Measurements from ENCODE around the gene TMEM94.
"Not testable (repeated sequence)": the region's sequence is repeated elsewhere in the genome, so short reads cannot be mapped to it uniquely, and the experiment has no call there.

TMEM94 gene

DNA sequence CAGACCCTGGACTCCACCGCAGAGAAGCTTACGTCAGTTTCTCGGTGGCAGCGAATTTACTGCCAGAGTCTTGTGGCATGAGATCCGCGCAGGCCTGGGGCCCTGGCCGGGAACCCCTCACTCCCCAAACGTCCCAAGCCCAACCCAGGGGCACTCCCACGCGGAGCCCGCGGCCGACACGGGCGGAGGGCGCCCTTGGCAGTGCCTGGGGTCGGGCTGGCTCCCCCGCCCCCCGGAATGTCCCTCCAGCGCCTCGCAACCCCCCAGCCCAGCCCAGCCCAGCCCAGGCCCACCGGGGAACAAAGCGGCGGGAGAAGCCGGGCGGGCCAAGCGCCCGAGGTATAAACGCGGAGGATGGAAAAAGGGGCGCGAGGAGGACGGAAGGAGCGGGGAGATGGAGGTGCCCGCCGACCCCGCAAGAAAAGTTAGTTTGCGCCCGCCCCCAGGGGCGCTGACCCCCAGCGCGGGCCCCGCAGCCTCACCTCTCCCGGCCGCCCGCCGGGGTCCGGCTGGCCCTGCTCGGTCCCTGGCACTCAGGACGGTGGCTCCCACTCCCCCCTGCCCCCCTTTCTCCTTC is 58.6 kb downstream of the TMEM94 start:
- peaks cover 9% of the 10 kb centered on the region for H3K4me1 ChIP-seq (ENCODE audit: control insufficient read depth, insufficient read depth, low read length)
- H3K9ac ChIP-seq (ENCODE audit: low read length) = peak overlapping the region; percentile 78
- H3K4me3 ChIP-seq (ENCODE audit: low read depth, low read length) = peak overlapping the region; percentile 95
- no peaks in the 10 kb centered on the region for H3K27me3 ChIP-seq (ENCODE audit: control insufficient read depth, insufficient read depth, low read length)
- H3K36me3 ChIP-seq (ENCODE audit: control insufficient read depth, insufficient read depth, low read length) = peaks cover 24% of the 10 kb centered on the region
- H3K27ac ChIP-seq (ENCODE audit: low read depth, low read length) = peak overlapping the region; percentile 70; the same call in 1 of the 2 replicates
- no peaks in the 10 kb centered on the region for H3K9me3 ChIP-seq (ENCODE audit: control insufficient read depth, insufficient read depth, low read depth, low read length)

DNA sequence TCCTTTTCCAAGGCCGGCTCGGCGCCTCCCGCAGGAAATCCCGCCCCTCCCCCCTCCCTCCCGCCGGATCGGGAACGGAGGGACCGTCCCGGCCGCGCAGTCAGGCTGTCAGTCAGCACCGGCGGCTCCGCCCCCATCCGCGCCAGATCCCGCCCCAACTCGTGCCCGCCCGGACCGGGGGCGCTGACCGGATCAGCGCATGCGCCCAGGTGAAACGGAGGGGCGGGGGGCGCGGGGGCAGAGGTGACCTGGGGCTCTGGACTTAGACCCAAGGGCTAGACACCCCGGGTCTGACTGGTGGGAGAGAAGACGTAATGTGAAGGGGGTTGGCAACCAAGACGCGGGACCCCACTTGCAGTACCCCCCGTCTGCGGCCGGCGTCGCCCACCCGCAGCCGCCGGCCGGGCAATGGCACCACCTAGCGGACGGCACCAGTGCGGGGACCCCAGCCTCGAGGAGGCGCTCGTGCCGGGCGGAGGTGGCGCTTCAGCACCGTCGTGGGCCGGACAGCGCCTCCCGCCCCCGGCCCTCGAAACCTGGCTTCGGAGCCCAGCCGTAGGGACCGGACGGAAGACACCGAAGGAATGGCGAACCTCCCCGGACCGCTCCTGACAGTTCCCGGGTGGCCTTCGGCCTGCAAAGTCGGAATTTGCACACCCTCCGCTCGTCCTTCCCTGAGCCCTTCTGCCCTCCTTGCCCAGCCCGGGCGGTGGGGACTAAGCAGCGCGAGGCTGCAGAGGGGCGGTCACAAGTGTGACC is 59.2 kb downstream of the TMEM94 start, which contains the start of gene CASKIN2:
TSS of gene CASKIN2 (minus strand) at position 42 of the 759 bp plus-strand sequence. CDS start 1,733 bp downstream, outside the sequence.
- Histone ChIP-seq H3K4me1 (ENCODE audit: control insufficient read depth, insufficient read depth, low read length) (peaks cover 9% of the 10 kb centered on the region), H3K4me3 (ENCODE audit: low read depth, low read length) (peak within 1 kb of the TSS; percentile 95), H3K36me3 (ENCODE audit: control insufficient read depth, insufficient read depth, low read length) (peaks cover 22% of the 10 kb centered on the region), H3K27ac (ENCODE audit: low read depth, low read length) (peak within 1 kb of the TSS; percentile 70; the same call in 1 of the 2 replicates), H3K27me3 (ENCODE audit: control insufficient read depth, insufficient read depth, low read length) (no peaks in the 10 kb centered on the region), H3K9me3 (ENCODE audit: control insufficient read depth, insufficient read depth, low read depth, low read length) (no peaks in the 10 kb centered on the region), H3K9ac (ENCODE audit: low read length) (peak within 1 kb of the TSS; percentile 78)

DNA sequence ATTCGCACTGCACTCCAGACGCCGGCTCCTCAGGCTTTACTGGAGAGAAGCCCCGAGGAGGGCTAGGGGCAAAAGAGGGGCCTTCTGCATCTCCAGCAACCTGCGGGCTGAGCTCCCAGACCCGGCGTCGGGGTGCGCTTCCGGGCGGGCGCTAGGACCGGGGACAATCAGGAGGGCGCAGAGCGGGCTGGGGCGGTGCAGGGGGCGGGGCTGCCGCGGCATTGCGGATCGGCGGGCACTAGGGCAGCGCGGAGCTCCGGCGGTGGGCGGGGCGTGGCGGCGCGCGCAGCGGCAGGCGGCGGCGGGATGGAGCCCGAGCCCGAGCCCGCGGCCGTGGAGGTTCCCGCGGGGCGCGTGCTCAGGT is 59.8 kb downstream of the TMEM94 start, which contains the start of gene TSEN54:
TSS of gene TSEN54 (plus strand) at position 274 of the 364 bp plus-strand sequence. CDS start at position 307, 33 bp downstream.
- peaks cover 9% of the 10 kb centered on the region for H3K4me1 ChIP-seq (ENCODE audit: control insufficient read depth, insufficient read depth, low read length)
- peak within 1 kb of the TSS; percentile 95 for H3K4me3 ChIP-seq (ENCODE audit: low read depth, low read length)
- peaks cover 23% of the 10 kb centered on the region for H3K36me3 ChIP-seq (ENCODE audit: control insufficient read depth, insufficient read depth, low read length)
- H3K9ac ChIP-seq (ENCODE audit: low read length) = peak within 1 kb of the TSS; percentile 42
- H3K9me3 ChIP-seq (ENCODE audit: control insufficient read depth, insufficient read depth, low read depth, low read length) = no peaks in the 10 kb centered on the region
- no peaks in the 10 kb centered on the region for H3K27me3 ChIP-seq (ENCODE audit: control insufficient read depth, insufficient read depth, low read length)
- peak within 1 kb of the TSS; percentile 70; the same call in 1 of the 2 replicates for H3K27ac ChIP-seq (ENCODE audit: low read depth, low read length)

DNA sequence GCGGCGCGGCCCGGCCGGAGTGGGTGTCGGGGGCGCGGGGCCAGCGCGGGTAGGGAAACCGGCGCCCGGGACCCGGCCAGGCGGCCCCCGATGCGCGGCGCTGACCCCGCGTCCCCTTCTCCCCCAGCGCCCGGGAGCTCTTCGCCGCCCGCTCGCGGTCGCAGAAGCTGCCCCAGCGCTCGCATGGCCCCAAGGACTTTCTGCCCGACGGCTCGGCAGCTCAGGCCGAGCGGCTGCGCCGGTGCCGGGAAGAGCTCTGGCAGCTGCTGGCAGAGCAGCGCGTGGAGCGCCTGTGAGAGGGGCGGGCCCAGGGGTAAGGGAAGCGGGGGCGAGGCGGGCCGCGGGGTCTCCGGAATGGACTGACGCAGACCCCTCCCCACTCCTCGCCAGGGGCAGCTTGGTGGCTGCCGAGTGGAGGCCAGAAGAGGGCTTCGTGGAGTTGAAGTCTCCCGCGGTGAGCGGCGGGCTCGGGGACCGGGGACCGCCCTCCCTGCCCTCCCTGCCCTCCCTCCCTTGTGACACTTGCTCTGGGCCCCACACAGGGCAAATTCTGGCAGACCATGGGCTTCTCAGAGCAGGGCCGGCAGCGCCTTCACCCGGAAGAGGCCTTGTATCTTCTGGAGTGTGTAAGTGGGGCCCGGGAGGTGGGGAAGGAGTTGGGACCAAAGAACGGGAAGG is 60.3 kb downstream of the TMEM94 start:
- Histone ChIP-seq H3K9ac (ENCODE audit: low read length) (no peak overlapping the region), H3K4me1 (ENCODE audit: control insufficient read depth, insufficient read depth, low read length) (peaks cover 9% of the 10 kb centered on the region), H3K27me3 (ENCODE audit: control insufficient read depth, insufficient read depth, low read length) (no peaks in the 10 kb centered on the region), H3K36me3 (ENCODE audit: control insufficient read depth, insufficient read depth, low read length) (peaks cover 25% of the 10 kb centered on the region), H3K9me3 (ENCODE audit: control insufficient read depth, insufficient read depth, low read depth, low read length) (no peaks in the 10 kb centered on the region), H3K4me3 (ENCODE audit: low read depth, low read length) (peak overlapping the region; percentile 95), H3K27ac (ENCODE audit: low read depth, low read length) (no peak overlapping the region)

DNA sequence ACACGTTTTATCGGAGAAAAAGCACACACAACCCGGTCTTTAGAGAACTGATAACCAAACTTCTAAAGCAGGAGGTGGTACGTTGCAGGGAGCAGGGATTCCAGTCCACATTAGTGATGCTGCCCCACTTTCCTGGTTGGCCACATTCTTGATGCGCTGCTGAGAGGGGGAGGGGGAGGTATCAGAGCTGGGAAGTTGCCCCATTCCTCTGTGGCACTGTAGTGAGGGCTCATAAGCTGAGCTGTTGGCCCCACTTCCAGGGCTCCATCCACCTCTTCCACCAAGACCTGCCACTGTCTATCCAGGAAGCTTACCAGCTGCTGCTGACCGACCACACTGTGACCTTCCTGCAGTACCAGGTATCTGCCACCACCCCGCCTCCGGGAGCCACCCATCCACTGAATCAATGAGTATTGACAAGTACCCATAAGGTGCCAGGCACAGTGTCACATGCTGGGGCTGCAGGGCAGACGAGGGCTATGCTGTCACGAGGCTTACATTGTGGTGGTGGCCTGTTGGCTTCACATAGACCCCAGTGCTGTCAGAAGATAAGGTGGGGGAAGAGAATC is 60.9 kb downstream of the TMEM94 start:
- H3K4me3 ChIP-seq (ENCODE audit: low read depth, low read length) = peak overlapping the region; percentile 95
- H3K27me3 ChIP-seq (ENCODE audit: control insufficient read depth, insufficient read depth, low read length) = no peaks in the 10 kb centered on the region
- no peaks in the 10 kb centered on the region for H3K9me3 ChIP-seq (ENCODE audit: control insufficient read depth, insufficient read depth, low read depth, low read length)
- peaks cover 9% of the 10 kb centered on the region for H3K4me1 ChIP-seq (ENCODE audit: control insufficient read depth, insufficient read depth, low read length)
- no peak overlapping the region for H3K27ac ChIP-seq (ENCODE audit: low read depth, low read length)
- peaks cover 25% of the 10 kb centered on the region for H3K36me3 ChIP-seq (ENCODE audit: control insufficient read depth, insufficient read depth, low read length)
- H3K9ac ChIP-seq (ENCODE audit: low read length) = no peak overlapping the region

DNA sequence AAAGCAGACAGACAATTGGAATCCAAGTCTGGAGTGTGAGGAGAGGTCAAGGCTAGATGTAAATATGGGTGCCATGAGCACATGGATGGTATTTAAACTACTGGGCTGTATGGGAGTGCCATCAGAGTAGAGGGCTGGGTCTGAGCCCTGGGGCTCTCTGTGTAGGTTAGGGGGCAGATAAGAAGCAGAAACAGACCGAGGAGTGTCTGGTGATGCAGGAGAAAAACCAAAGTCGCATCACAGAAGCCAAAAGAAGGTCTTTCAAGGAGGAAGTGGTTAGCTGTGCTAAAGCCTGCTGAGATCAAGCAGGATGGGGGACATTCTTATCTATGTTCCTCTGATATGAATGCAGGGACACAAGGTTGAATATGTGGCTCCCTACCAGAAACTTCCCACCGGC is 61.8 kb downstream of the TMEM94 start:
- Histone ChIP-seq H3K36me3 (ENCODE audit: control insufficient read depth, insufficient read depth, low read length) (peaks cover 30% of the 10 kb centered on the region), H3K27ac (ENCODE audit: low read depth, low read length) (no peak overlapping the region), H3K27me3 (ENCODE audit: control insufficient read depth, insufficient read depth, low read length) (no peaks in the 10 kb centered on the region)

DNA sequence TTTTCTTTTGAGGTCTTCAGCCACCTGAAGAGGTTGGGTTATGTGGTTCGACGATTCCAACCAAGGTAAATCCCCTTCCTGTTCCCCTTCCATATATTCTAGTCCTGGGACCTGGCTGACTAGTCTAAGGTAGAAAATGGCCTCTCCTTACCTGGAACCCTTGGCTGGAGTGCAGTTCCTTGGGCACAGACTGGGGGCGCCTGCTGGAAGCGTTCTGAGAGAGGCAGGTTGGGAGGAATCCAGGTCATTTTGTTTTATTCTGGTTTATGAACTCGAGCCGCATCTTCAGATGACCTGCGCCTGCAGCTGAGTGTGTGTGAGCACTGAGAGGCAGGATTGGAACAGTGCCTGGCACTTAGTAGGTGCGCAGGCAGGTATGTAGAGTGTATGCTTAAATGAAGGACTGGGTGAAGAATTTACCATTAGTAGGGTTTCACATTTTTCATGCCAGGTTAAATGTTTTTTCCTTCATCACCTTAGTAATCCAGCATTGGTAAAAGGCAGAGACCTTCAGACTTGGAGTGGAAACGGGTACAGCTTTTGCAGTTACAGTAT is 62.6 kb downstream of the TMEM94 start:
- Histone ChIP-seq H3K27ac (ENCODE audit: low read depth, low read length) (no peak overlapping the region), H3K36me3 (ENCODE audit: control insufficient read depth, insufficient read depth, low read length) (peaks cover 33% of the 10 kb centered on the region), H3K4me1 (ENCODE audit: control insufficient read depth, insufficient read depth, low read length) (peaks cover 11% of the 10 kb centered on the region), H3K9me3 (ENCODE audit: control insufficient read depth, insufficient read depth, low read depth, low read length) (no peaks in the 10 kb centered on the region), H3K9ac (ENCODE audit: low read length) (no peak overlapping the region), H3K27me3 (ENCODE audit: control insufficient read depth, insufficient read depth, low read length) (no peaks in the 10 kb centered on the region; the same call in 1 of the 2 replicates), H3K4me3 (ENCODE audit: low read depth, low read length) (no peak overlapping the region)

More for the DNA sequence above, 61.8 kb downstream of the TMEM94 start:
- no peak overlapping the region for H3K4me3 ChIP-seq (ENCODE audit: low read depth, low read length)
- no peak overlapping the region for H3K9ac ChIP-seq (ENCODE audit: low read length)
- H3K4me1 ChIP-seq (ENCODE audit: control insufficient read depth, insufficient read depth, low read length) = peaks cover 9% of the 10 kb centered on the region
- no peaks in the 10 kb centered on the region for H3K9me3 ChIP-seq (ENCODE audit: control insufficient read depth, insufficient read depth, low read depth, low read length)

DNA sequence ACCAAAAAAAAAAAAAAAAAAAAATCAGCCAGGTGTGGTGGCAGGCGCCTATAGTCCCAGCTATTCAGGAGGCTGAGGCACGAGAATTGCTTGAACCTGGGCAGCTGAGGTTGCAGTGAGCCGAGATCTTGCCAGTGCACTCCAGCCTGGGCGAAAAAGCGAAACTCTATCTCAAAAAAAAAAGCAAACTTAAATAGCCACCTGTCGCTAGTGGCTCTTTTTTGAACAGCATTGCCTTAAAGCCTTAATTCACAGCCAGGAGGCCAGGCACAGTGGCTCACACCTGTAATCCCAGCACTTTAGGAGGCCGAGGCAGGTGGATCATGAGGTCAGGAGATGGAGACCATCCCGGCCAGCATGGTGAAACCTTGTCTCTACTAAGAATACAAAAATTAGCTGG is 64.0 kb downstream of the TMEM94 start:
- H3K4me3 ChIP-seq (ENCODE audit: low read depth, low read length); H3K27ac ChIP-seq (ENCODE audit: low read depth, low read length): not testable (repeated sequence)
- H3K36me3 ChIP-seq (ENCODE audit: control insufficient read depth, insufficient read depth, low read length) = peaks cover 33% of the 10 kb centered on the region

DNA sequence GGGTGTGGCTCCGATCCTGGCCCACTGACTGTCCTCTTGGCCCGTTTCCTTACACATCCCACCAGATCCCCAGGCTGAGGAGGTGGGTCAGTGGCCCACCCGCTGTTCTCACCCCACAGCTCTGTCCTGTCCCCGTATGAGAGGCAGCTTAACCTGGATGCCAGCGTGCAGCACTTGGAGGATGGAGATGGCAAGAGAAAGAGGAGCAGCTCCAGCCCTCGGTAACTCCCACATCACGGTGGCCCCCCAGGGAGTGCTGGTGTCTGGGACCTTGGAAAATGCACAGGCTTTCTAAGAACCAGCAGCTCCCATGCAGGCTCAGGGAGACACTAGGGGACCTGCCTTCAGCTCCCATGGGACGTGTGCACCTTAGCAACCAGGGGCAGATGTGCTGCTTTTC is 64.9 kb downstream of the TMEM94 start:
- no peak overlapping the region for H3K27ac ChIP-seq (ENCODE audit: low read depth, low read length)
- H3K4me1 ChIP-seq (ENCODE audit: control insufficient read depth, insufficient read depth, low read length) = peaks cover 16% of the 10 kb centered on the region
- H3K9me3 ChIP-seq (ENCODE audit: control insufficient read depth, insufficient read depth, low read depth, low read length) = no peaks in the 10 kb centered on the region
- H3K36me3 ChIP-seq (ENCODE audit: control insufficient read depth, insufficient read depth, low read length) = peaks cover 33% of the 10 kb centered on the region
- H3K4me3 ChIP-seq (ENCODE audit: low read depth, low read length) = no peak overlapping the region
- H3K27me3 ChIP-seq (ENCODE audit: control insufficient read depth, insufficient read depth, low read length) = peaks cover 5% of the 10 kb centered on the region
- H3K9ac ChIP-seq (ENCODE audit: low read length) = no peak overlapping the region

More for the DNA sequence above, 64.0 kb downstream of the TMEM94 start:
- H3K4me1 ChIP-seq (ENCODE audit: control insufficient read depth, insufficient read depth, low read length) = peaks cover 14% of the 10 kb centered on the region
- H3K9me3 ChIP-seq (ENCODE audit: control insufficient read depth, insufficient read depth, low read depth, low read length); H3K9ac ChIP-seq (ENCODE audit: low read length); H3K27me3 ChIP-seq (ENCODE audit: control insufficient read depth, insufficient read depth, low read length): not testable (repeated sequence)

DNA sequence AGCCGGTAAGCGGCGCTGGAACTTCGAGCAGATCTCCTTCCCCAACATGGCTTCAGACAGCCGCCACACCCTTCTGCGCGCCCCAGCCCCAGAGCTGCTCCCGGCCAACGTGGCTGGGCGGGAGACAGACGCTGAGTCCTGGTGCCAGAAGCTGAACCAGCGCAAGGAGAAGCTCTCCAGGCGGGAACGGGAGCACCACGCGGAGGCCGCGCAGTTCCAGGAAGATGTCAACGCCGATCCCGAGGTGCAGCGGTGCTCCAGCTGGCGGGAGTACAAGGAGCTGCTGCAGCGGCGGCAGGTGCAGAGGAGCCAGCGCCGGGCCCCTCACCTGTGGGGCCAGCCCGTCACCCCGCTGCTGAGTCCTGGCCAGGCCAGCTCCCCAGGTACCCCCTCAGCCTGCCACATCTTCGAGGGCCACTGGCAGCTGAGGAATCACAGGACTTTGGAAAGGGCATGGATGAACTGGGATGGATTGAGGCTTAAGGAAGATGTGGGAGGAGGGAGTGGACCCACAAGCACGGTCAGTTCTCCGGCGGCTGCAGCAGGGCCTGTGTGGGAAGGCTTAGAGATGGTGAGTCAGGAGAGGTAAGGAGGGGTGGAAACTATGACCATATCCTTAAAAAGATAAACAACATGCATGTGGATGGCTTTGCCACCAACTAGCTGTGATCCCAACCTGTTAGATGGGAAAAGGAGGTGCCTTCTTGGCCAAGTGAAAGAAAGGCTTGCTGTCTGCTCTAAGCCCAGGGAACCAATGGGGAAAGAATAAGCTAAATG is 65.7 kb downstream of the TMEM94 start:
- H3K27ac ChIP-seq (ENCODE audit: low read depth, low read length) = no peak overlapping the region
- H3K4me3 ChIP-seq (ENCODE audit: low read depth, low read length) = no peak overlapping the region
- H3K9me3 ChIP-seq (ENCODE audit: control insufficient read depth, insufficient read depth, low read depth, low read length) = no peaks in the 10 kb centered on the region
- H3K4me1 ChIP-seq (ENCODE audit: control insufficient read depth, insufficient read depth, low read length) = peaks cover 21% of the 10 kb centered on the region
- peaks cover 14% of the 10 kb centered on the region for H3K27me3 ChIP-seq (ENCODE audit: control insufficient read depth, insufficient read depth, low read length)
- no peak overlapping the region for H3K9ac ChIP-seq (ENCODE audit: low read length)
- peaks cover 33% of the 10 kb centered on the region for H3K36me3 ChIP-seq (ENCODE audit: control insufficient read depth, insufficient read depth, low read length)
